ENCODE results near the gene MYO18A. TPM values are rescaled to one million over a fixed set of nuclear protein-coding genes. Genes with fewer than 3 reads are reported as not detected.
"Not testable (repeated sequence)": the region's sequence is repeated elsewhere in the genome, so short reads cannot be mapped to it uniquely, and the experiment has no call there.

The MYO18A gene
- total RNA-seq, 1 donor from 2014 or later = 79.9 TPM

- Mint-ChIP-seq H3K36me3 (ENCODE audit: low read depth, unreplicated experiment) (no peaks in the 10 kb centered on the region), H3K4me1 (ENCODE audit: unreplicated experiment) (peaks cover 5% of the 10 kb centered on the region), H3K27me3 (ENCODE audit: unreplicated experiment) (peaks cover 4% of the 10 kb centered on the region), H3K9me3 (ENCODE audit: unreplicated experiment) (no peaks in the 10 kb centered on the region), H3K27ac (ENCODE audit: unreplicated experiment) (no peak overlapping the region), H3K4me3 (ENCODE audit: unreplicated experiment) (no peak overlapping the region)
- no peak for TF ChIP-seq CTCF (IDR thresholded peaks at IDR 0.05; ENCODE audit: unreplicated experiment)
- no peak for DNase-seq (ENCODE audit: low spot score)
Observed at GRCh38 chr17:29212094-29212631, 32.0 kb upstream of the MYO18A start.

DNA sequence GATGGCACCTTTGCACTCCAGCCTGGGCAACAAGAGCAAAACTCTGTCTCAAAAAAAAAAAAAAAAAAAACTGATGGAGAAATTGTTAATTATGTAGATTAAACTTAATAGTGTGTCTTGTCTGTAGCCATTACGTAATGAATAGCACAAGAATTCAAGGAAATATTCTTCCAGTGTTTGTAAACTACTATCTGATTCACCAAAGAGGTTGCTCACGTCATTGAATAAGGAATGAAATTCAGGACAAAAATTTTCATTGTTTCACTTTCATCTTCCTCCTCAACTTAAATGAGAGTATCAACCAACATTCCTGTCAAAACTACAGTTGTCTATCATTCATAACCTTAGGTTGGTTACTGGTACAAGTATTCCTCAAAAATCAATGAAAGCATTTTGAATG lies 30.7 kb upstream of the MYO18A start:
- Mint-ChIP-seq H3K4me1 (ENCODE audit: unreplicated experiment) (peaks cover 5% of the 10 kb centered on the region), H3K9me3 (ENCODE audit: unreplicated experiment) (no peaks in the 10 kb centered on the region), H3K27ac (ENCODE audit: unreplicated experiment) (no peak overlapping the region), H3K27me3 (ENCODE audit: unreplicated experiment) (peaks cover 4% of the 10 kb centered on the region), H3K36me3 (ENCODE audit: low read depth, unreplicated experiment) (no peaks in the 10 kb centered on the region), H3K4me3 (ENCODE audit: unreplicated experiment) (no peak overlapping the region)
- no peak for DNase-seq (ENCODE audit: low spot score)
- TF ChIP-seq CTCF (IDR thresholded peaks at IDR 0.05; ENCODE audit: unreplicated experiment) = no peak

DNA sequence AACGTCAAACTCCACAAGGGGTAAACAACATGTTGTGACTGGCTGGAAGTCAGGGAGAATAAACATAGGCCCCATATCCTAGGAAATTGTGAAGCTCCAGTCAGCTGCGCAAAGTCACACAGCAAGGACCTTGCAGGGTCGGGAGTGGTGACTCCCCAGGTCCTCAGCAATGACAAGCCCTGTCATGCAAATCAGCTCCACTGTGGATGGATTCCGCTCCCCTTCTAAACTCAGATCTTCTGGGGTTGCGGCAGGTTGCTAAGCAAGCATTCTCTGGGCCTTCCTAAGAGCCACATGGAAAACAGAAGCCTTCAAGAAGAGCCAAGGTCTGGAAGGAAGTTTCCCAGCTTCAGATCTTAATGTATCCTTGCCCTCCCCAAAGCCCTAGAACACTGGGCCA lies 28.9 kb upstream of the MYO18A start:
- Mint-ChIP-seq H3K9me3 (ENCODE audit: unreplicated experiment) (no peaks in the 10 kb centered on the region), H3K36me3 (ENCODE audit: low read depth, unreplicated experiment) (no peaks in the 10 kb centered on the region), H3K27ac (ENCODE audit: unreplicated experiment) (no peak overlapping the region), H3K27me3 (ENCODE audit: unreplicated experiment) (peaks cover 2% of the 10 kb centered on the region), H3K4me1 (ENCODE audit: unreplicated experiment) (peaks cover 5% of the 10 kb centered on the region), H3K4me3 (ENCODE audit: unreplicated experiment) (no peak overlapping the region)
- no peak for TF ChIP-seq CTCF (IDR thresholded peaks at IDR 0.05; ENCODE audit: unreplicated experiment)
- DNase-seq (ENCODE audit: low spot score) = no peak

DNA sequence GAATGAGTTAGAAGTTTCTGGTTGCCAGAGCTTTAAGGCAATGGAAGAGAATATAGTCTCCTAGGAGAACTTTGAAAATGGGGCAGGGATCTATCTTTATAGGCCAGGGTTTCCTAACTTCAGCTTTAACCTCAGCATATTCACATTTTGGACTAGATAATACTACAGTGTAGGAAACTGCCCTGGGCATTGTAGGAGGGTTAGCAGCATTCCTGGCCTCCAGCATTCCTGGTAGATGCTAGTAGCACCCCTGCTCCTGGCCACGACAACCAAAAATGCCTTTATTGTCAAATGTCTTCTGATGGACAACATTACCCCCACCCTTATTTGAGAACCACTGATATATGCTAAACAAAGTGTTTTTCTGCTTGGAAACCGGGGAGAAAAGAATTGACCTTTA lies 27.8 kb upstream of the MYO18A start:
- Mint-ChIP-seq H3K27me3 (ENCODE audit: unreplicated experiment) (peaks cover 2% of the 10 kb centered on the region), H3K9me3 (ENCODE audit: unreplicated experiment) (no peaks in the 10 kb centered on the region), H3K36me3 (ENCODE audit: low read depth, unreplicated experiment) (no peaks in the 10 kb centered on the region), H3K4me3 (ENCODE audit: unreplicated experiment) (no peak overlapping the region), H3K4me1 (ENCODE audit: unreplicated experiment) (peaks cover 4% of the 10 kb centered on the region), H3K27ac (ENCODE audit: unreplicated experiment) (no peak overlapping the region)
- no peak for TF ChIP-seq CTCF (IDR thresholded peaks at IDR 0.05; ENCODE audit: unreplicated experiment)
- DNase-seq (ENCODE audit: low spot score) = no peak

- H3K4me1 Mint-ChIP-seq (ENCODE audit: unreplicated experiment) = peaks cover 3% of the 10 kb centered on the region
- H3K4me3 Mint-ChIP-seq (ENCODE audit: unreplicated experiment) = no peak overlapping the region
- H3K27ac Mint-ChIP-seq (ENCODE audit: unreplicated experiment) = no peak overlapping the region
- H3K36me3 Mint-ChIP-seq (ENCODE audit: low read depth, unreplicated experiment) = no peaks in the 10 kb centered on the region
- no peak for DNase-seq (ENCODE audit: low spot score)
- no peak for TF ChIP-seq CTCF (IDR thresholded peaks at IDR 0.05; ENCODE audit: unreplicated experiment)
- H3K27me3 Mint-ChIP-seq (ENCODE audit: unreplicated experiment) = peaks cover 2% of the 10 kb centered on the region
- H3K9me3 Mint-ChIP-seq (ENCODE audit: unreplicated experiment) = no peaks in the 10 kb centered on the region
Observed at GRCh38 chr17:29205047-29205446, 24.8 kb upstream of the MYO18A start.

- not testable (repeated sequence) for H3K36me3 Mint-ChIP-seq (ENCODE audit: low read depth, unreplicated experiment); H3K27ac Mint-ChIP-seq (ENCODE audit: unreplicated experiment); H3K4me1 Mint-ChIP-seq (ENCODE audit: unreplicated experiment); H3K9me3 Mint-ChIP-seq (ENCODE audit: unreplicated experiment); H3K27me3 Mint-ChIP-seq (ENCODE audit: unreplicated experiment); DNase-seq (ENCODE audit: low spot score)
- peak overlapping the region; percentile 6 for H3K4me3 Mint-ChIP-seq (ENCODE audit: unreplicated experiment)
Observed at GRCh38 chr17:29204068-29204804, 24.0 kb upstream of the MYO18A start.
